Urinary bladder (tissue), 4 donors: Measurements from ENCODE around the gene PIAS4. TPM values are rescaled to one million over a fixed set of nuclear protein-coding genes. Genes with fewer than 3 reads are reported as not detected.

Experiments
- DNase-seq: peaks from one replicate; pipeline ENCODE4 v3.0.0-alpha.2; 2015; ENCODE audit errors: extremely low spot score
- H3K27ac ChIP-seq: one replicate; pipeline ENCODE4 v1.5.1; 2013; ENCODE audit warnings: low read depth, mild to moderate bottlenecking, moderate library complexity
- H3K36me3 ChIP-seq: one replicate; pipeline ENCODE4 v1.6.1; 2013; ENCODE audit warnings: mild to moderate bottlenecking, moderate library complexity; ENCODE audit not compliant: insufficient read depth
- H3K4me1 ChIP-seq: one replicate; pipeline ENCODE4 v1.6.1; 2013; ENCODE audit warnings: mild to moderate bottlenecking, moderate library complexity; ENCODE audit not compliant: insufficient read depth
- H3K4me3 ChIP-seq: one replicate; pipeline ENCODE4 v1.5.1; 2013; ENCODE audit warnings: low read depth, low read length
- WGBS: extraction: QIAGEN DNeasy Blood & Tissue Kit; methylation state at CpG from one replicate; pipeline ENCODE4 v1.1.7; 2013; 5-methylcytosine and 5-hydroxymethylcytosine counted together
- polyA plus RNA-seq: library from polyadenylated mRNA; stranded (reverse); fragments of 200-250 nt; gene quantifications from one replicate; pipeline ENCODE4 v1.2.3, GENCODE V29; 2013
- total RNA-seq: library from RNA; depleted of rRNA; stranded (reverse); fragments of >200 nt; gene quantifications from one replicate; pipeline ENCODE4 v1.2.3, GENCODE V29; 2014
- donor health status: healthy with polysubstance abuse.
- donor health status: healthy.

PIAS4 gene
- total and polyA plus RNA-seq, 2 donors: 20.2 to 25.3 TPM

- Histone ChIP-seq H3K36me3 (no peaks in the 10 kb centered on the region), H3K4me1 (peaks cover 1% of the 10 kb centered on the region), H3K27ac (no peak overlapping the region), H3K4me3 (no peak overlapping the region)
- no peak for DNase-seq
- WGBS: 85% methylated on average over 3 of the region's 3 CpGs
Observed at GRCh38 chr19:4077007-4077374, 69.5 kb downstream of the PIAS4 start.

- Histone ChIP-seq H3K4me3 (peak overlapping the region; percentile 40), H3K27ac (peak overlapping the region; percentile 76), H3K4me1 (peaks cover 1% of the 10 kb centered on the region), H3K36me3 (no peaks in the 10 kb centered on the region)
- DNase-seq: no peak
- 11% methylated on average over 32 of the region's 33 CpGs for WGBS
Observed at GRCh38 chr19:4077800-4078684, 70.5 kb downstream of the PIAS4 start.

- no peak for DNase-seq
- no peaks in the 10 kb centered on the region for H3K36me3 ChIP-seq
- H3K4me1 ChIP-seq: peaks cover 1% of the 10 kb centered on the region
- no peak overlapping the region for H3K27ac ChIP-seq
- WGBS: 78% methylated on average over 6 of the region's 6 CpGs
- H3K4me3 ChIP-seq: no peak overlapping the region
Observed at GRCh38 chr19:4080473-4080872, 72.9 kb downstream of the PIAS4 start.

- Histone ChIP-seq H3K4me3 (no peak overlapping the region), H3K27ac (no peak overlapping the region), H3K4me1 (peaks cover 1% of the 10 kb centered on the region), H3K36me3 (no peaks in the 10 kb centered on the region)
- DNase-seq: no peak
- 23% methylated on average over 2 of the region's 2 CpGs for WGBS
Observed at GRCh38 chr19:4081441-4082129, 74.0 kb downstream of the PIAS4 start.

- no peak overlapping the region for H3K4me3 ChIP-seq
- H3K27ac ChIP-seq: no peak overlapping the region
- 80% methylated on average over 9 of the region's 9 CpGs for WGBS
- no peak for DNase-seq
- H3K36me3 ChIP-seq: no peaks in the 10 kb centered on the region
- H3K4me1 ChIP-seq: peaks cover 1% of the 10 kb centered on the region
Observed at GRCh38 chr19:4082172-4082571, 74.6 kb downstream of the PIAS4 start.

- WGBS: 56% methylated on average over 28 of the region's 28 CpGs
- Histone ChIP-seq H3K27ac (peak overlapping the region; percentile 75), H3K4me1 (peaks cover 3% of the 10 kb centered on the region), H3K4me3 (no peak overlapping the region), H3K36me3 (no peaks in the 10 kb centered on the region)
- no peak for DNase-seq
Observed at GRCh38 chr19:4083677-4084546, 76.4 kb downstream of the PIAS4 start.

GRCh38 chr19:4084547-4084877 lies 77.0 kb downstream of the PIAS4 start:
- peak overlapping the region; percentile 75 for H3K27ac ChIP-seq
- 62% methylated on average over 8 of the region's 8 CpGs for WGBS
- H3K4me3 ChIP-seq: no peak overlapping the region

GRCh38 chr19:4086411-4086867 lies 78.9 kb downstream of the PIAS4 start:
- Histone ChIP-seq H3K4me3 (no peak overlapping the region), H3K27ac (no peak overlapping the region), H3K4me1 (peaks cover 2% of the 10 kb centered on the region), H3K36me3 (peaks cover 2% of the 10 kb centered on the region)
- no peak for DNase-seq
- 51% methylated on average over 17 of the region's 17 CpGs for WGBS

More at GRCh38 chr19:4084547-4084877, 77.0 kb downstream of the PIAS4 start:
- Histone ChIP-seq H3K4me1 (peaks cover 2% of the 10 kb centered on the region), H3K36me3 (no peaks in the 10 kb centered on the region)
- DNase-seq: no peak

GRCh38 chr19:4087787-4088679 lies 80.5 kb downstream of the PIAS4 start:
- no peak for DNase-seq
- Histone ChIP-seq H3K36me3 (peaks cover 2% of the 10 kb centered on the region), H3K4me3 (no peak overlapping the region), H3K4me1 (peaks cover 2% of the 10 kb centered on the region), H3K27ac (peak overlapping the region; percentile 56)
- WGBS: 80% methylated on average over 31 of the region's 31 CpGs

GRCh38 chr19:4088975-4089374 lies 81.4 kb downstream of the PIAS4 start:
- no peak for DNase-seq
- 67% methylated on average over 2 of the region's 2 CpGs for WGBS
- Histone ChIP-seq H3K36me3 (peaks cover 3% of the 10 kb centered on the region), H3K27ac (peak overlapping the region; percentile 86), H3K4me1 (peaks cover 2% of the 10 kb centered on the region), H3K4me3 (no peak overlapping the region)
